Neuron (in vitro differentiated cells): ENCODE measurements around the gene TSHZ3.

Source experiments
- H2AFZ ChIP-seq: one replicate; pipeline ENCODE4 v1.6.1; 2013; ENCODE audit warnings: low read depth, mild to moderate bottlenecking, inconsistent platforms, low read length, moderate library complexity
- H3K27me3 ChIP-seq: one replicate; pipeline ENCODE4 v1.6.1; 2013; ENCODE audit warnings: low read length; ENCODE audit not compliant: insufficient read depth
- H3K36me3 ChIP-seq: one replicate; pipeline ENCODE4 v1.6.1; 2013; ENCODE audit warnings: low read length; ENCODE audit not compliant: insufficient read depth
- H3K4me1 ChIP-seq: one replicate; pipeline ENCODE4 v1.6.1; 2013; ENCODE audit warnings: low read length; ENCODE audit not compliant: insufficient read depth
- H3K4me3 ChIP-seq: 2 replicates; pipeline ENCODE4 v1.5.1; 2013; ENCODE audit warnings: mild to moderate bottlenecking, low read length, moderate library complexity
- H3K9me3 ChIP-seq: one replicate; pipeline ENCODE4 v1.6.1; 2013; ENCODE audit warnings: low read length

The TSHZ3 gene

DNA sequence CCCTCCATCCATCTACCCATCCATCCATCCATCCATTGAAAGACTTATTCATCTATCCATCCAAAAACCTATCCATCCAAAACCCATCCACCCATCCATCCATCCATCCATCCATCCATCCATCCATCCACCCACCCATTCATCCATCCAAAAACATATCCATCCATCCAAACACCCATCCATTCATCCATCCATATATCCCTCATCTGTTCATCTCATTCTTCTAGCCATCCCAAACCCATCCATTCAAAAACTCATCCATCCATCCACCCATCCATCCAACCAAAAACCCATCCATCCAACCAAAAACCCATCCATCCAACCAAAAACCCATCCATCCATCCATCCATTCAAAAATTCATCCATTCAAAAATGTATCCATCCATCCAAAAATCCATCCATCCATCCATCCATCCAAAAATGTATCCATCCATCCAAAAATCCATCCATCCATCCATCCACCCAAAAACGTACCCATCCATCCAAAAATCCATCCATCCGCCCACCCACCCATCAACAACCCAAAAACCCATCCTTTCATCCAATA is 56.5 kb downstream of the TSHZ3 start:
- Histone ChIP-seq H3K36me3 (no peaks in the 10 kb centered on the region), H3K4me1 (no peaks in the 10 kb centered on the region), H2AFZ (no peak overlapping the region), H3K27me3 (no peaks in the 10 kb centered on the region), H3K4me3 (no peak overlapping the region), H3K9me3 (no peaks in the 10 kb centered on the region)

DNA sequence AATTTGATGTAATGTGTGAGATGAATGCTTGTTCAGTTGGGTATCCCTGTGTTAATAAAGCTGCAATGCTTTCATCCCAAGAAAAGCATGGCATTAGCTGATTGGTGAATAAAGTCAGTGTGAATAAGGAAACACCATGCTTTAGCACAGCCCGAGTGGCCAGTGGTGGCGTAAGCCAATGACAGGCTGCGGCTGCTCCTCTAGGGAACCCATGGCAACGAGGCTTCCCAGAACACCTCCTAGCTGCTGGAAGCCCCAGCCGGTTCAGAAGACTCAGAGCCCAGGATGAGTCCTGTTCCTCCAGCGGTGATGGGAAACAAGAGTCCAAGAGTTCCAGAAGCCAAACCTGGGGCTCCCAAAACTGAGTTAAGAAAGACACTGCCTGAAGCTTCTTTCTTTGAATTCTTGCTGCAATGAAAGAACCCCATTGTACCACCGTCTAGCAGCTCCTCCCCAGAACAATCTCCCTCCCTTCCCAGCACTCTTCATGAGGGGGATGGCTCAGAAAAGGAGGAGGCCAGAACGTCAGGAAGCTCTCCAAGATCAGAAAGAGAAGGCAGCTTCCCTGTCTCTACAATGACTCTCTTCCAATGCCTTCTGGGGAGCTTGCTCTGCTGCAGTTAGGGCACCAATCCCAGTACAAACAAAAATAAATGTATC is 58.2 kb downstream of the TSHZ3 start:
- H3K4me3 ChIP-seq: no peak overlapping the region
- H2AFZ ChIP-seq: no peak overlapping the region
- no peaks in the 10 kb centered on the region for H3K9me3 ChIP-seq
- no peaks in the 10 kb centered on the region for H3K4me1 ChIP-seq
- no peaks in the 10 kb centered on the region for H3K36me3 ChIP-seq
- H3K27me3 ChIP-seq: no peaks in the 10 kb centered on the region

- Histone ChIP-seq H3K9me3 (no peaks in the 10 kb centered on the region), H3K36me3 (no peaks in the 10 kb centered on the region), H3K4me1 (no peaks in the 10 kb centered on the region), H2AFZ (no peak overlapping the region), H3K4me3 (no peak overlapping the region), H3K27me3 (no peaks in the 10 kb centered on the region)
These were observed 59.3 kb downstream of the TSHZ3 start for GRCh38 chr19:31289976-31290375.

DNA sequence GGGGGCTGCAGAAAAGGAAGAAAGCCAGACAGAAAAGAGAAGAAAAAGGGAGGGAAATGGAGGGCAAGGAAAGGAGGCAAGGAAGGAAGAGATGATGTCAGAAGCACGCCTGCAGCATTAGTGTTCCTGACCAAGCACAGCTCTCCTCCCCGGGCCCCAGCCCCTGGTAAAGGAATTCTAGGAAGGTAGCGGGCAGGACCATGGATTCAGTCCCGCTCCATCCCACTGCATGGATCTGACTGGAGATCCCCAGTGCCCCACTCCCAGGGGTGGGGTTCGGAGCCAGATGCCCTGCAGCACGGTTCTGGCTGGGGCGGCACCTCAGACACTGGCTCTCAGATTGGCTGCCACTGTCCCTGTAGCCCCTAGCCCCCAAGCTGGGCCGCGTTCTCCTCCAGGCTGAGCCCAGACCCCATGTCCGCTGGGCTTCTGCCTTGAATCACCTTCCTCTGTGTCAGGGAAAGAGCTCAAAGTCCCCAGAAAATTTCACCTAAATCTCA is 59.8 kb downstream of the TSHZ3 start:
- Histone ChIP-seq H3K27me3 (no peaks in the 10 kb centered on the region), H3K4me3 (no peak overlapping the region), H3K4me1 (no peaks in the 10 kb centered on the region), H2AFZ (no peak overlapping the region), H3K9me3 (no peaks in the 10 kb centered on the region), H3K36me3 (no peaks in the 10 kb centered on the region)

GRCh38 chr19:31286491-31286890 is 62.7 kb downstream of the TSHZ3 start:
- Histone ChIP-seq H2AFZ (no peak overlapping the region), H3K36me3 (no peaks in the 10 kb centered on the region), H3K4me3 (no peak overlapping the region), H3K4me1 (no peaks in the 10 kb centered on the region), H3K27me3 (no peaks in the 10 kb centered on the region), H3K9me3 (no peaks in the 10 kb centered on the region)

GRCh38 chr19:31285744-31286143 is 63.5 kb downstream of the TSHZ3 start:
- Histone ChIP-seq H3K4me3 (no peak overlapping the region), H2AFZ (no peak overlapping the region), H3K36me3 (no peaks in the 10 kb centered on the region), H3K4me1 (no peaks in the 10 kb centered on the region), H3K27me3 (no peaks in the 10 kb centered on the region), H3K9me3 (no peaks in the 10 kb centered on the region)

GRCh38 chr19:31284621-31285020 is 64.6 kb downstream of the TSHZ3 start:
- H3K9me3 ChIP-seq: no peaks in the 10 kb centered on the region
- H3K27me3 ChIP-seq: no peaks in the 10 kb centered on the region
- H3K4me3 ChIP-seq: no peak overlapping the region
- no peaks in the 10 kb centered on the region for H3K4me1 ChIP-seq
- no peaks in the 10 kb centered on the region for H3K36me3 ChIP-seq
- no peak overlapping the region for H2AFZ ChIP-seq

GRCh38 chr19:31283701-31284100 is 65.5 kb downstream of the TSHZ3 start:
- Histone ChIP-seq H3K36me3 (no peaks in the 10 kb centered on the region), H3K4me1 (no peaks in the 10 kb centered on the region), H3K4me3 (no peak overlapping the region), H2AFZ (no peak overlapping the region), H3K9me3 (no peaks in the 10 kb centered on the region), H3K27me3 (no peaks in the 10 kb centered on the region)

DNA sequence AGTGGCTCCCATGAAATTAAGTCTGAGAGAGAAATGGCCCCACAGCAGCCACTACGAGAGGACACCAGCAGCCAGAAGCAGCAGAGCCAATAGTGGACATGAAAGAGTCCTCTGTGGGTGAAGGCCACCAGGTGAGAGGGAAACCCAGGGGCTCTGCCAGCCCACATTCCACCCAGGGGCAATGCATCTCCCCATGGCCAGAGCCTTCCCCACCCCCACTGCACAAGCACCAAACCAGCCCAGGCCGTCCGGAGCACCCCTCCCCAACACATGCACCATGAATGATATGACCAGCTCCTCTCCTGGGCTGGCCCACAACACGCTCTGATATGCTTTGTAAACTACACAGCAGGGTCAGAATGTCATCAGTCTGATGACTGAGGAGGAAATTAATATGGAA is 66.9 kb downstream of the TSHZ3 start:
- Histone ChIP-seq H3K4me1 (no peaks in the 10 kb centered on the region), H3K4me3 (no peak overlapping the region), H3K27me3 (no peaks in the 10 kb centered on the region), H2AFZ (no peak overlapping the region), H3K36me3 (no peaks in the 10 kb centered on the region), H3K9me3 (no peaks in the 10 kb centered on the region)

- no peak overlapping the region for H2AFZ ChIP-seq
- H3K27me3 ChIP-seq: no peaks in the 10 kb centered on the region
- no peaks in the 10 kb centered on the region for H3K36me3 ChIP-seq
- H3K4me3 ChIP-seq: no peak overlapping the region
- peaks cover 1% of the 10 kb centered on the region for H3K4me1 ChIP-seq
- no peaks in the 10 kb centered on the region for H3K9me3 ChIP-seq
These were observed 68.8 kb downstream of the TSHZ3 start for GRCh38 chr19:31280287-31281006.

- Histone ChIP-seq H3K4me1 (peaks cover 9% of the 10 kb centered on the region), H3K27me3 (no peaks in the 10 kb centered on the region), H3K4me3 (no peak overlapping the region), H3K9me3 (no peaks in the 10 kb centered on the region), H2AFZ (no peak overlapping the region), H3K36me3 (no peaks in the 10 kb centered on the region)
These were observed 69.8 kb downstream of the TSHZ3 start for GRCh38 chr19:31279436-31279765.

DNA sequence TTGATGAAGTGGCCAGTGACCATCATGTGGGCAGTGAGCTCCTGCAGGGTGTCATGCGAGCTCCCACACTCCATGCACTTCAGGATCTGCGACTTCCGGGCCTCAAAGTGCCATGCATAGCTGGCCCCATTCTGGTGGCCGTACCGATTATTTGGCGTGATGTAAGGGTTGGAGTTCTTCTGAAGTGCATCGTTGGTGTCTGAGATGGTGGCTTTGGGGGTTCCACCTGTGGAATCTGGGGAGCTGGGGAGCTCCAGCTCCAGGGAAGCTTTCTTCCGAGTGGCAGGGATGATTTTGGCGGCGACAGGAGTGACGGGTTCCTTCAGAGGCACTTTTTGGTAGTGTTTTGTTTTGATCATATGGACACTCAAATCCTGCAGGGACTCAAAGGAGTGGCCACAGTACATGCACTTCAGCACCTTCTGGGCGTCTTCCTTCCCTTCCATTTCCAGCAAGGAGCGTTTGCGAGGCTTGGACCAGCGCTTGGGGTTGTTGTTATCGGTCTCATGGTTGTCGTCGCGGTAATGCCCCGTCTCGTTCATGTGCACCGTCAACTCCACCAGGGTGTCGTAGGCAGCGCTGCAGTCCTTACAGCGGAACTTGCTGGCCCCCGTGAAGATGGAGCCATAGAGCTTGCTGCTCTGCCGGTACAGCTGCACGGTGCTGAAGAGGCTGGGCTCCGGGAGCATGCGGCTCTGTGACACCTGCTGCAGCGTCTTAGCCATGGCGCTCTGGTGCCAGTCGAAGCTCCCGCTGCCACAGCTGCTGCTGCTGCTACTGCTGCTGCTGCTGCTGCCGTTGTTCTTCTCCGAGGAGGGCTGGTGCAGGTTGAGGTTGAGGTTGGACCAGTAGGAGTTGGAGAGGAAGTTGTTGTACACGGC is 70.4 kb downstream of the TSHZ3 start:
- H3K27me3 ChIP-seq: no peaks in the 10 kb centered on the region
- H2AFZ ChIP-seq: no peak overlapping the region
- H3K4me3 ChIP-seq: no peak overlapping the region
- H3K36me3 ChIP-seq: no peaks in the 10 kb centered on the region
- no peaks in the 10 kb centered on the region for H3K9me3 ChIP-seq
- peaks cover 9% of the 10 kb centered on the region for H3K4me1 ChIP-seq

GRCh38 chr19:31277516-31277915 is 71.7 kb downstream of the TSHZ3 start:
- Histone ChIP-seq H3K27me3 (no peaks in the 10 kb centered on the region), H3K4me1 (peaks cover 9% of the 10 kb centered on the region), H3K4me3 (no peak overlapping the region), H2AFZ (no peak overlapping the region), H3K36me3 (no peaks in the 10 kb centered on the region), H3K9me3 (no peaks in the 10 kb centered on the region)
